Natural killer cell (primary cell): ENCODE results near the gene PARD3B. TPM values are rescaled to one million over a fixed set of nuclear protein-coding genes. Genes with fewer than 3 reads are reported as not detected.
A peak's percentile ranks its signal among the peaks of the same experiment; 100 is the strongest.

Source experiments
- ATAC-seq, 3 donors: fragments of 150-1000 bp in 2 of 3; fragments of 200-7000 bp in 1 of 3; cut with Tn5 transposase; 1 replicate in 1 of 3; 2 replicates in 2 of 3; pipeline ENCODE4 v1.10.0; 2021; ENCODE audit warnings: mild to moderate bottlenecking in 2 of 3, moderate library complexity in 2 of 3
- DNase-seq, 2 donors: peaks; one replicate each; pipeline versions ENCODE4 v3.0.0 to v3.0.0-alpha.2; 2013 to 2021; ENCODE audit warnings: mixed read lengths in 1 of 2
- H3K27ac ChIP-seq: one replicate; pipeline ENCODE4 v1.5.1; 2013; ENCODE audit warnings: mild to moderate bottlenecking, low read length
- H3K27me3 ChIP-seq: one replicate; pipeline ENCODE4 v1.6.1; 2013; ENCODE audit warnings: low read length; ENCODE audit not compliant: control insufficient read depth, insufficient read depth
- H3K36me3 ChIP-seq: one replicate; pipeline ENCODE4 v1.6.1; 2013; ENCODE audit warnings: low read length; ENCODE audit not compliant: control insufficient read depth, insufficient read depth
- H3K4me1 ChIP-seq: one replicate; pipeline ENCODE4 v1.6.1; 2013; ENCODE audit warnings: low read length; ENCODE audit not compliant: control insufficient read depth, insufficient read depth
- H3K4me3 ChIP-seq: one replicate; pipeline ENCODE4 v1.5.1; 2013; ENCODE audit warnings: low read length
- H3K9me3 ChIP-seq: one replicate; pipeline ENCODE4 v1.6.1; 2013; ENCODE audit warnings: low read length; ENCODE audit not compliant: control insufficient read depth, insufficient read depth
- H3K27ac Mint-ChIP-seq, 2 donors: one replicate each; pipeline ENCODE4 v1.8.0; 2022; ENCODE audit warnings: mild to moderate bottlenecking in 2 of 2, mixed read lengths in 2 of 2, moderate library complexity in 1 of 2
- H3K27me3 Mint-ChIP-seq, 2 donors: one replicate each; pipeline ENCODE4 v1.8.0; 2022; ENCODE audit warnings: low read depth in 2 of 2, mixed read lengths in 2 of 2
- H3K36me3 Mint-ChIP-seq: one replicate; pipeline ENCODE4 v1.8.0; 2022; ENCODE audit warnings: mixed read lengths
- H3K4me1 Mint-ChIP-seq, 2 donors: one replicate each; pipeline ENCODE4 v1.8.0; 2022; ENCODE audit warnings: mixed read lengths in 2 of 2
- H3K4me3 Mint-ChIP-seq: one replicate; pipeline ENCODE4 v1.8.0; 2022; ENCODE audit warnings: mild to moderate bottlenecking, moderate library complexity, mixed read lengths
- H3K9me3 Mint-ChIP-seq, 2 donors: one replicate each; pipeline ENCODE4 v1.8.0; 2022; ENCODE audit warnings: mixed read lengths in 2 of 2
- WGBS: methylation state at CpG from one replicate; pipeline ENCODE4 v1.1.7; 2013; ENCODE audit warnings: missing lambda C conversion rate; ENCODE audit not compliant: insufficient coverage; 5-methylcytosine and 5-hydroxymethylcytosine counted together
- intact Hi-C: fragments of 100-400 bp; cut with micrococcal nuclease; formaldehyde crosslinking; loops from one replicate; pipeline ENCODE4 v1.14.2; 2022
- total RNA-seq, 4 donors: library from RNA; stranded (reverse); fragments of 120-200 nt in 1 of 4; gene quantifications; one replicate each; pipeline versions ENCODE4 v1.2.3 to v1.2.4, GENCODE V29; 2013 to 2022
- TF ChIP-seq, protein P1 (sequence below): fragments of 200-600 bp; IDR thresholded peaks from one replicate; pipeline ENCODE4 v1.8.0; 2022; ENCODE audit warnings: antibody characterized with exemption

PARD3B gene
- total RNA-seq, 3 donors from 2014 or later (not counting 1 experiment from before 2014, with no cell fraction given): 0.13 to 0.45 TPM; not detected in 1

DNA sequence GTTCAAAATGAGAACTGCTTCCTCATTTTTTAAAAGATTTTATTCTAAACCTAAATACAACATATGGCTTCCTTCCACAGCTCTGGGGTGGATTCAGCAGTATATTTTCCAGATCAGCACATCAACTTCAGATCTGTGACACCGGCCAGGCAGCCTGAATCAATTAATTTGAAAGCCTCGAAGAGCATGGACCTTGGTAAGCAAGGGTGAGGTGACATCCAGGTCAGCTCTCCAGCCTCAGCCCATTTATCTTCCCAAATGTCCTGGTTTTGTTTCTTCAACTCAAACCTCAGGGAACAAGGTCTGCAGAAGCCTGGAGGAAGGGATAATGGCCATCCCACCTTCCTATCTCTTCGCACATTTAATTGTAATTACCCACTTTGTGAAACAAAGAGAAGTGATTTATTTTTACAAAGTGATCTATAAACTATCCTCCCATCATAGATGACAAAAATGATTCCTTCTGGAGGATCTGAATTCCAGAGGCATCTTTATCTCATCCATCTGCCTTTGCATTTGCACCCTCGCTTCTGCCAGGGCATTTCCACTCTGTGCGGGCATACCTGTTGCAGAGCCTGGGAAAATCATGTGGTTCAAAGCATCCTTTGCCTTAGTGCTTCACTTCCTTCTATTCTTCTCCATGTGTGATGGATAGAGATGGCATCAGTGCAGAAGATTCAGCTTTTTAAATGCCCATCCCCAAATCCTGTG, 648.0 kb downstream of the PARD3B start:
- WGBS: 64% methylated on average over 4 of the region's 5 CpGs
- H3K27me3 Mint-ChIP-seq: no peaks in the 10 kb centered on the region
- intact Hi-C loops: no loop called here
- H3K27ac Mint-ChIP-seq: no peak overlapping the region
- Histone ChIP-seq H3K4me1 (no peaks in the 10 kb centered on the region), H3K27ac (no peak overlapping the region), H3K9me3 (no peaks in the 10 kb centered on the region), H3K36me3 (no peaks in the 10 kb centered on the region), H3K4me3 (no peak overlapping the region), H3K27me3 (no peaks in the 10 kb centered on the region)
- TF ChIP-seq, protein P1, sequence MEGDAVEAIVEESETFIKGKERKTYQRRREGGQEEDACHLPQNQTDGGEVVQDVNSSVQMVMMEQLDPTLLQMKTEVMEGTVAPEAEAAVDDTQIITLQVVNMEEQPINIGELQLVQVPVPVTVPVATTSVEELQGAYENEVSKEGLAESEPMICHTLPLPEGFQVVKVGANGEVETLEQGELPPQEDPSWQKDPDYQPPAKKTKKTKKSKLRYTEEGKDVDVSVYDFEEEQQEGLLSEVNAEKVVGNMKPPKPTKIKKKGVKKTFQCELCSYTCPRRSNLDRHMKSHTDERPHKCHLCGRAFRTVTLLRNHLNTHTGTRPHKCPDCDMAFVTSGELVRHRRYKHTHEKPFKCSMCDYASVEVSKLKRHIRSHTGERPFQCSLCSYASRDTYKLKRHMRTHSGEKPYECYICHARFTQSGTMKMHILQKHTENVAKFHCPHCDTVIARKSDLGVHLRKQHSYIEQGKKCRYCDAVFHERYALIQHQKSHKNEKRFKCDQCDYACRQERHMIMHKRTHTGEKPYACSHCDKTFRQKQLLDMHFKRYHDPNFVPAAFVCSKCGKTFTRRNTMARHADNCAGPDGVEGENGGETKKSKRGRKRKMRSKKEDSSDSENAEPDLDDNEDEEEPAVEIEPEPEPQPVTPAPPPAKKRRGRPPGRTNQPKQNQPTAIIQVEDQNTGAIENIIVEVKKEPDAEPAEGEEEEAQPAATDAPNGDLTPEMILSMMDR: no peak
- H3K36me3 Mint-ChIP-seq: no peaks in the 10 kb centered on the region
- no peaks in the 10 kb centered on the region for H3K4me1 Mint-ChIP-seq
- ATAC-seq: no peak
- no peak overlapping the region for H3K4me3 Mint-ChIP-seq
- no peaks in the 10 kb centered on the region for H3K9me3 Mint-ChIP-seq
- DNase-seq: no peak

DNA sequence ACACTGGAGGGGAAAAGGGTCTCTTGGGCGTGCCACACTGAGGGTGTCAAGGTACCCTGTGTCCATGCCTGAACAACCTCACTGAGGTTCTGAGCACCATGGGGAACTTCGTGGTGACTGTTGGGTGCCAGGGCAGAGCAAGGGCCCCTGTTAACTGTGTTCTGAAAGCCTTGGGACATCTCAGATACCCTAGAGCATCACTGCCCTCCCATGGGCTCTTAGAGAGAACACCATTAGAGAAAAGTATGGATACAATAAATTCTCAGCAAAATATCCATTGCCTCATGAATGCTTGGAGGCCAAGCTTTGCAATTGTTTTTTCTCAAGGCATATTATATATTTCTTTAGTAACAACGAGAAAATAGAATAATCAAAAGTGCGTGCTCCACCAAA, 648.6 kb downstream of the PARD3B start:
- intact Hi-C loops: no loop called here
- no peaks in the 10 kb centered on the region for H3K27me3 Mint-ChIP-seq
- 73% methylated on average over 4 of the region's 4 CpGs for WGBS
- TF ChIP-seq, protein P1: no peak
- DNase-seq (peak in 1 of 2 donors; percentile 7), ATAC-seq (no peak)
- no peaks in the 10 kb centered on the region for H3K36me3 Mint-ChIP-seq
- Histone ChIP-seq H3K4me3 (no peak overlapping the region), H3K36me3 (no peaks in the 10 kb centered on the region), H3K27me3 (no peaks in the 10 kb centered on the region), H3K4me1 (no peaks in the 10 kb centered on the region), H3K9me3 (no peaks in the 10 kb centered on the region), H3K27ac (no peak overlapping the region)
- H3K27ac Mint-ChIP-seq: no peak overlapping the region
- H3K4me1 Mint-ChIP-seq: no peaks in the 10 kb centered on the region
- no peak overlapping the region for H3K4me3 Mint-ChIP-seq
- H3K9me3 Mint-ChIP-seq: no peaks in the 10 kb centered on the region

DNA sequence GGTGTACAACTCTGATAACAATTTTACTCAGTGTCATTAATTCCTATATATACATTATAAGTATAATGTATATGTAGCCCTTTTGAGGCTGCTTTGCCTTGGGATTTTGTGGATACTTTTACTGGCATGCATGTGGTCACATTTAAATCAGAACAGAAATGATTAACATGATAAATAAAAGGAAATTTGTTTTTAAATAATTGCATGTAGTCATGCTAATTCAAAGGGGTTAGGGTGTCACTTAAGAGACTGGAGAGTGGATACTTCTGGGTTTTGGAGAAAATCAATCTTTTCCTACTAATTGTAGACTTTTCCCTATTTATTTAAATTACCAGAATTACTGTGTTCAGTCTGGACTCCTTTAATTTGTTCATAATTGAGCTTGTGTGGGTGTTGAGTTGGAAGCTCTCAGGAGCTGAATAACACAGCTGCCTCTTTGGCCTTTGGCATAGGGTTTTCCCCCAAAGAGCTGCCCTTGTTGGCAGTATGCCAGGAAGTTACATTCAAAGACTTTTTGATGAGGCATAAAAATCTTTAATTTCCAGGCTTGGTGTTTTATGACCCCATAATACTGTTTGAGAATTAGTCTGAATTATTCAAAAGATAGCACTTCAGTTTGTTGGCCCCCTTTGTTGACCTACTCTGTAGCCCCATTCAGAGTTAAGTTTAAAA, 652.3 kb downstream of the PARD3B start:
- no peaks in the 10 kb centered on the region for H3K27me3 Mint-ChIP-seq
- Histone ChIP-seq H3K9me3 (no peaks in the 10 kb centered on the region), H3K4me1 (no peaks in the 10 kb centered on the region), H3K36me3 (no peaks in the 10 kb centered on the region), H3K27me3 (no peaks in the 10 kb centered on the region), H3K27ac (no peak overlapping the region), H3K4me3 (no peak overlapping the region)
- no peak overlapping the region for H3K4me3 Mint-ChIP-seq
- TF ChIP-seq, protein P1: no peak
- no peak overlapping the region for H3K27ac Mint-ChIP-seq
- ATAC-seq: no peak
- no peaks in the 10 kb centered on the region for H3K36me3 Mint-ChIP-seq
- DNase-seq: peak in 1 of 2 donors; percentile 66
- H3K4me1 Mint-ChIP-seq: no peaks in the 10 kb centered on the region
- no peaks in the 10 kb centered on the region for H3K9me3 Mint-ChIP-seq
- intact Hi-C loops: no loop called here
